Activated CD4-positive, alpha-beta T cell treated with anti-CD3 and anti-CD28 coated beads, Interleukin-10, Interleukin-2, amounts not matched to agents 100 ng/mL and 50 ng/mL, durations not matched to agents 16 hours and 8 hours (primary cell): Measurements from ENCODE around the gene GRK1.
"Not testable (repeated sequence)": the region's sequence is repeated elsewhere in the genome, so short reads cannot be mapped to it uniquely, and the experiment has no call there.

Experiments
- DNase-seq: peaks from one replicate; pipeline ENCODE4 v3.0.0-alpha.2; 2020

Gene GRK1

GRCh38 chr13:113666951-113667701 is at the start of gene GRK1:
Gene GRK1, plus strand, starts transcription at chr13:113667219. Its CDS starts 168 bp downstream, at chr13:113667387.
- no peak for DNase-seq

DNA sequence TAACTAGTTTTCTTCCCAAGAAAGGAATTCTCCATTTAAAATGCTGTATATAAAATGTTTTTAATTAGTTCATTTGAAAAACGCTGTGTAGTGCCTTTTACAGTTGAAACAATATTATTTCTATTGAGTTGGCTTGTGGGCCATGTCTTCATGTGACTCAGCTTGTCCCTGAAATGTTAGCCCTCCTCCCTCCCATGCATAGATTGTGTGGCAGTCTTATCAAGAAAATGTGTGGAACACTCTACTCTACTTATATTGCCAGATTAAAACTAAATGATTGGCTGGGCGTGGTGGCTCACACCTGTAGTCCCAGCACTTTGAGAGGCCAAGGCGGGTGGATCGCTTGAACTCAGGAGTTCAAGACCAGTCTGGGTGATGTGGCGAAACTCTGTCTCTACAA is 49.1 kb upstream of the GRK1 start:
- no peak for DNase-seq

GRCh38 chr13:113618455-113618854 is 48.6 kb upstream of the GRK1 start:
- no peak for DNase-seq

GRCh38 chr13:113620036-113620796 is 46.8 kb upstream of the GRK1 start:
- no peak for DNase-seq

DNA sequence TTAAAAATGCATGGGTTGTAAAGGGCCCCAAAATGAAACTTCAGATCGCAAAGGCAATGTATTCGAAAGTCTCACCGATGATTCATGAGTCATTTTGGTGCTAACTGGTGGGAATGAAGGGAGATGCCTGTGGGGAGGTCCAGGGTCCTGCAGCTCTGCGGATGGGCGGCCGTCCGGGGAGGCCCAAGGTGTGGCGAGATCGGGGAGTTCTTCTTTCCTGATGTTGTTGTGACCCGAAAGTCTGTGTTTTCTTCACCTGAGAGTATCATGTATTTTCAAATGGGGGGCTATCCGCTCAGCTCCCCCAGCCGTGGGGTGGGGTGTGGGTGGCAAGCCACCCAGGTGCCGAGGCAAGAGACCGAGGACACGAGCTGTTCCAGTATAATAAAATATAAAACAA is 46.0 kb upstream of the GRK1 start:
- no peak for DNase-seq

DNA sequence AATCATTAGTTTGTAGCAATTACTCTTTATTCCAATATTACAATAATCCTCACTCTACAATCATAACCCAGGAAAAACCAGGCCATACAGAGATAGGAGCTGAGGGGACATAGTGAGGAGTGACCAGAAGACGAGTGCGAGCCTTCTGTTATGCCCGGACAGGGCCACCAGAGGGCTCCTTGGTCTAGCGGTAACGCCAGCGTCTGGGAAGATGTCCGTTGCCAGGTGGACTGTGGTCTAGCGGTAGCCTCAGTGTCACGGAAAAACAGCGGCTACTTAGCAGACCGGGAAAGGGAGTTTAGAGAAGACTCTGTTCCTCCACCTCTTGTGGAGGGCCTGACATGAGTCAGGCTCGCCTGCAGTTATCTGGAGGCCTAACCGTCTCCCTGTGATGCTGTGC is 45.5 kb upstream of the GRK1 start:
- not testable (repeated sequence) for DNase-seq

GRCh38 chr13:113621986-113622550 is 45.0 kb upstream of the GRK1 start:
- DNase-seq: not testable (repeated sequence)

DNA sequence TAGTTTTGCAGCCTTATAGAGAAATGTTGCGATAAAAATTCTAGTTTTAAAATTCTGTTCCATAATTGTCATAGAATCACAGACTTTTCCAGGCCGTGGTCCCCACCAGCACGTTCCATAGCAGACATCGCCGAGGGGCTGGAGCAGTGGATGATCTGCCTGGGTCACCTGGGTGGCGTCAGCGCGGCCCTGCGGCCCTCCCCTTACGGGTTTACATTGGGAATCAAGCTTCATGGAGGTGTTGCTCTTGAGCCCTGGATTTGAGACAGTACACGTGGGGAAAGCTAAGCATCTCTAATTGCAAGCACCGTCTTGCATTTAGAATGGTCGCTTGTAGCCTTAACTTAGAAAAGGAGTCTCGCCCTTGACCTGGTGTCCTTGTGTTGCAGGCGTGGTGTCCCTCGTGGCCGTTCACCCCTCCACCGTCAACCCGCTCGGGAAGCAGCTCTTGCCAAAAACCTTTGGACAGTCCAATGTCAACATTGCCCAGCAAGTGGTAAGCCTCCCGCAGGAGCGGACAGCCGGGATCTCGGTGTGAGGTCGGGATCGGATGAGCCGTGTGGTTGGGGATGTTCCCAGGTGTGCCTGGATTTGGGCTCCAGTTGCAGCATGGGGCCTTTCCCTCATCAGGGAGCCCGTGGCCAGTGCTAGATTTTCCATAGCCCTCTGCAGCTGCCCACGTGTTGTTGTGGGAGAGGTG is 44.1 kb upstream of the GRK1 start:
- DNase-seq: no peak

- no peak for DNase-seq
Measured at GRCh38 chr13:113623491-113624234, 43.4 kb upstream of the GRK1 start.

DNA sequence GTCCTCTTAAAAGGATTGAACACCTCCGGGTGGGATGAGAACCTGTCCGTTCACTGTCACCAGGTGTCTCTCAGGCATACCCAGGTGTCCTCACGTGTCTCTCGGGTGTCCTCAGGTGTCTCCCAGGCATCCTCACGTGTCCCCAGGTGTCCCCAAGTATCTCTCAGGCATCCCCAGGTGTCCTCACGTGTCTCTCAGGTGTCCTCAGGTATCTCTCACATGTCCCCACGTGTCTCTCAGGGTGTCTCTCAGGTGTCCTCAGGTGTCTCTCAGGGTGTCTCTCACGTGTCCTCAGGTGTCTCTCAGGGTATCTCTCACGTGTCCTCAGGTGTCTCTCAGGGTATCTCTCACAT is 42.8 kb upstream of the GRK1 start:
- DNase-seq: no peak

GRCh38 chr13:113624640-113625304 is 42.2 kb upstream of the GRK1 start:
- not testable (repeated sequence) for DNase-seq

DNA sequence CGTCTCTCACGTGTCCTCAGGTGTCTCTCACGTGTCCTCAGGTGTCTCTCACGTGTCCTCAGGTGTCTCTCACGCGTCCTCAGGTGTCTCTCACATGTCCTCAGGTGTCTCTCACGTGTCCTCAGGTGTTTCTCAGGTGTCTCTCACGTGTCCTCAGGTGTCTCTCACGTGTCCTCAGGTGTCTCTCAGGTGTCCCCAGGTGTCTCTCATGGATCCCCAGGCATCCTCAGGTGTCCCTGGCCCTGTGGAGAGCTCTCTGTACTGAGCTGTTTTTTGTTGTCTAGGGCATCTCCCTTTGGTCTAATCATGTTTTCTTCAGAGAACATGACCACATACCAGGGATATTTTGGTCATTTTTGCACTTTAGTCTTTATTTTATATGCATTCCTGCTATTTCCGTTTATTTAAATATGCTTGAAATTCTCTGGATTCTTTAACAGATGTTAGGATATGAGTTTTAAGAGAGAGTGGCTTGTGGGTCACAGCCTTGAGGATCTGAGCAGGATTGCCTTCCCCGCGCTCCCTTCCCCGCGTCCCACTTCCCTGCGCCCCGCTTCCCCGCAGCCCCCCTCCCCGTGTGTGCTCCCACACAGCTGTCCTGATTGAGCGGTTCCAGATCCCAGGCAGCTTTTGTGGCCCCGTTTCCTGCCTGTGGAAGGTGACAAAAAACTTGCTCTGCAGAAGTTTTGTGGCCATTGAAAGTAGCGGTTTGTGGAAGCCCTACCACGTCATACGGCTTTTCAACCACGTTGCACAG is 40.9 kb upstream of the GRK1 start:
- DNase-seq: no peak

DNA sequence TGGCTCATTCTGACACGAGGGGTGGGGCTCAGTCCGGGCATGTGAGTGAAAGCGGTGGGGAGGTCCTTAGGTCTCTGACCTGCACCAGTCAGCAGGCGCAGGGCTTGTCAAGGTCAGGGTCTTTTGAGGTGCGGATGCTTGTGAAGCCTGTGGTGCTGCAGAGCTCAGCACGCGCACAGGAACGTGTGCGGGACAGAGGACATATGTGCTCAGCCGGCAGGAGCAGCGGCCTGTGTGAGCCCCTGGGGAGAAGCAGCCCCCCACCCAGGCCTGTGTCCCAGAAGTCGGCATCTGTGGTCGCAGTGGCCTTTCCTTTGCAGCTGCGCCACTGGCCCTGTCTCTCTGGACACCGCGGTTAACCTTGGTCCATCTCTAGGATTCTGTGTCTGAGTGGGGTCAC is 39.9 kb upstream of the GRK1 start:
- no peak for DNase-seq

DNA sequence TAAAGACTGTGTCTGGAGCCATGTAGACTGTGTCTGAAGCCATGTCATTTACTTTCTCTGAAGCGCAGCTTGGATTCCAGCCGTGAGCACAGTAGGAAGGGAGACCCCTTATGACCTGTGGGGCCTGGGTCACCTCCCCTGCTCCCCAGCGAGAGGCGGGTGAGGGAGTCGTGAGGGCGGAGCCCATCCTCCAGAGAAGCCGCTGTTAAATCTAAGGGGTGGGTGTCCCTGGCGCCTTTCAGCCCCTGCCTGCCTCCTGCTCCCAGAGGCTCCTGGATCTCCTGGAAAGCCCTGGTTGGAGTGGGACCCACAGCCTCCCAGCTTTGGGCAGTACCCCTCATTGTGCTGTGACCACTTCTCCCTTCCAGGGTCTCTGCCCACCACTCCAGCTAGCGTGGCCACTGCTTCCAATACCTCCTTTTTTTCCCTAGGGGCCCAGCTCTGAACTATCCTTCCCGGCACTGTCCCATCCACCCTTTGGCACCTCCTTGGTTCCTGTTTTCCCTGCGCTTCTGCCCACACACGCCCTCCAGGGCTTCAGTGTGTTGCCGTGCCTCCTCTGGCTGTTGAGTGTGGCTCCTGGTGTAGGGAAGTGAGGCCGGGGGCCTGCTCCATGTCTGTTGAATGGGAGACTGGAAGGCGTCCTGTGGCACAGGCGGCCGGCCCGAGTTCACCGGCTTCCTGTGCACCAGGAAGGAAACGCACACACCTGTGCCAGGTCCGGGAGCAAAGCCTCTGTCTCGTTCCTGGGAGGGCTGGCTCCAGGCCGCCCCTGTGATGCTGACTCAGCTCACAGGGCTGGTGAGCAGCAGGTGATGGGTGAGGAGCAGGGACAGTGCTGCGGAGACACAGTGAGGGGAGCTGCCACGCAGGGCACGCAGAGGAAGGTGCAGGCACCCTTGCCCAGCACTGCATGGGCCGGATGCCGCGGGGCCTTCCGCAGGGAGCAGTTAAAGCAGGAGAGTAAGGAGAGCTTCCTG is 38.4 kb upstream of the GRK1 start:
- DNase-seq: no peak

DNA sequence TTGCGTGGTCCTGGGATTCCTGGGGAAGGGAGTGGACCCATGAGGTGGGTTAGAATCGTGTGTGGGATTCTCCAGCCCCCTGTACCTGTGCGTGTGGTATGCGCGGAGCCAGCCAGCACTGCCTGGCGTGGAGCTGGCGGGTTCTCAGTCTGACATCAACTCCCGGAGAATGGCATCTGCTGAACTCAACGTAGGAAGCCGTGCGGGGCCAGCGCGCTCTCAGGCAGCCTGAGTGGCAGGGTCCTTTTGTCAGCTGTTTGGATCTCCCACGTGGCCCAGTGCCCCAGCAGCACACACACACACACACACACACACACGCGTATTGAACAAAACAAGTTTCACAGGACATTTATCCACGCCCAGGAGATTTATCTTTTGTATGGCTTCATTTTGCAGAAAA is 37.2 kb upstream of the GRK1 start:
- DNase-seq: no peak

GRCh38 chr13:113630296-113630695 is 36.7 kb upstream of the GRK1 start:
- no peak for DNase-seq

DNA sequence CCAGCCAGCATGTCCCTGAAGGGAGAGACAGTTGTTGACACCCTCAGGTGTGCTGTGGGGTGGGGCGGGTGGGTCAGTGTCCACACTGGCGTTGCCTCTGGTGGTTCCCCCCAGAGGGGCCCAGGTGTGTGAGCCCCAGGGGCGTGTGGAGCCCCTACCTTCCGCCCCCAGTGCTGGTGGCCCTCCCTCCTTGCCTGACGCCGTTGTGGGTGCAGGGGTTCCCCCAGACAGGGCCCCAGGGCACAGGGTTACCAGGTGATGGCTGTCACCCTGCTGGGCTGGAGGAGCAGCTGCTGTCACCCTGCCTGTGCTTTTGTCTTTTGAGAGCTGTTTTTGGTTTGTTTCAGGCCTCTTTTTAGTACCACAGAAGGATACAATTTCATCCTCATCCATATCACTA is 36.2 kb upstream of the GRK1 start:
- DNase-seq: no peak

DNA sequence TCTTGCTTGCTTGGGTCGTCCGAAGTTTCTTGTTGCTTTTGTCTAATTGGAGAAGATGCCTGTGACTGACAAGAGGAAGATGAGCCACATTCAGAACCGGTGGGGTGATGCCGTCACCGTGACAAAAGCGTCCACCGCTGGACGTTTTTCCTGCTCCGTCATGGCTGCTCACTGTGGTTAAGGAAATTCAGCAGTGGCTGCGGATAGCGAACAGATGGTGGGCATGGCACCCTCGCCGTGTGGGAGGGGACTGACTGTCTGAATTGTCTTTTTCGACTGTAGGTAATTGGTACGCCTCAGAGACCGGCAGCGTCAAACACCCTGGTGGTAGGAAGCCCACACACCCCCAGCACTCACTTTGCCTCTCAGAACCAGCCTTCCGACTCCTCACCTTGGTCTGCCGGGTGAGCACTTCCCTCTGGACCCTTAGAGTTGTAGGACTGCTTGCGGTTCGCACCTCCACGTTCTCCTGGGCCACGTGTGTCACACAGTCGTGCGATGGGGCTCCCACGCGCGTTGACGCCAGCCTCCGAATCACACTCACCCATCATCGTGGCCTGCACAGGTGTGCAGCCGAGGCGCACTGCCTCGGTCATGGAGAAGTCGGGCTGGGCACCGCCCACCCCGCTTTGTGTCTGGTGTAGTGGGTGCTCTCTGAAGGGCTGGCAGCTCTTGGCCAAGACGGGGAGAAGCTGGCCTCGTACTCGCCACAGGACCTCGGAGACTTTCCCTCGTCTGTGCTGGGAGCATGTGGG is 35.5 kb upstream of the GRK1 start:
- no peak for DNase-seq

DNA sequence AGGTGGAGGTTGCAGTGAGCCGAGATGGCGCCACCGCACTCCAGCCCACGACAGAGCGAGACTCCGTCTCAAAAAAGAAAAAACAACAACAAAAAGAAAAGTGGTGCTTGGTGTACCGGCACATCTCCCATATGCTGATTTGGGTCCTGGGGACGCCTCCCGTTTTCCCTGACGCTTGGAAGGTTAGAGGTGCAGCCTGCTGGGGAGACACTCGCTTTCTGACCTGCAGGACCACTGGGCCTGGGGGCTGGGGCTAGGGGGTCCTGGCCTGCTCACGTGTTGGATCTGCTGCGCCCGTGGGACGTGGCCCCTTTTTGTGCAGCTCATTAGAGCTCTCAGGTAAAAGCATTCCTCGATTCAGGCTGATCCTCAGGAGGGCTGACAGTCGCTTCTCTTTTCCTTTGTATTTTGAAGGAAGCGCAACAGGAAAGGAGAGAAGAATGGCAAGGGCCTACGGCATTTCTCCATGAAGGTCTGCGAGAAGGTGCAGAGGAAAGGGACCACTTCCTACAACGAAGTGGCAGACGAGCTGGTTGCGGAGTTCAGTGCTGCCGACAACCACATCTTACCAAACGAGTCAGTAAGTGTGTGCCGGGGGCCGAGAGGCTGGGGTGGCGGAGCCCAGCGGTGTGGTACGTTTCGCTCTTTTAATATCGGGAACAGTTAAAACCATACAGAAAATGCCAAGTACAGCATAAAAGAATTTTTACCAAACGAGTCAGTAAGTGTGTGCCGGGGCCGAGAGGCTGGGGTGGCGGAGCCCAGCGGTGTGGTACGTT is 34.1 kb upstream of the GRK1 start:
- no peak for DNase-seq
